Kidney (tissue), 14 donors: ENCODE data around the gene CHCHD1. TPM values are rescaled to one million over a fixed set of nuclear protein-coding genes. Genes with fewer than 3 reads are reported as not detected.
"Not testable (repeated sequence)": the region's sequence is repeated elsewhere in the genome, so short reads cannot be mapped to it uniquely, and the experiment has no call there.

Source experiments
- DNase-seq, 5 donors: peaks; one replicate each; pipeline ENCODE4 v3.0.0-alpha.2; 2013 to 2020
- FAIRE-seq: peaks from 2 replicates; lab custom pipeline; 2012; peaks lifted over from hg19 to GRCh38; lab: Jason Lieb, UNC
- H3K27ac ChIP-seq, 2 donors: one replicate each; pipeline ENCODE4 v1.7.0; 2013; ENCODE audit warnings: low read depth in 2 of 2, low read length in 2 of 2, inconsistent platforms in 1 of 2
- H3K27me3 ChIP-seq: one replicate; pipeline ENCODE4 v1.7.1; 2013; ENCODE audit warnings: low read length, inconsistent platforms; ENCODE audit not compliant: control insufficient read depth, insufficient read depth
- H3K36me3 ChIP-seq, 3 donors: one replicate each; pipeline versions ENCODE4 v1.7.0 to v1.7.1; 2013; ENCODE audit warnings: low read length in 3 of 3, control low read depth in 1 of 3, inconsistent platforms in 1 of 3; ENCODE audit not compliant: insufficient read depth in 3 of 3, control insufficient read depth in 2 of 3
- H3K4me1 ChIP-seq, 3 donors: one replicate each; pipeline versions ENCODE4 v1.7.0 to v1.7.1; 2013; ENCODE audit warnings: low read length in 3 of 3, inconsistent platforms in 1 of 3, low read depth in 1 of 3; ENCODE audit not compliant: control insufficient read depth in 2 of 3, insufficient read depth in 2 of 3
- H3K4me3 ChIP-seq, 3 donors: one replicate each; pipeline versions ENCODE4 v1.7.0 to v1.8.1; 2013; ENCODE audit warnings: low read length in 3 of 3, control low read depth in 1 of 3, inconsistent platforms in 1 of 3
- H3K9ac ChIP-seq, 3 donors: one replicate each; pipeline versions ENCODE4 v1.7.0 to v1.7.1; 2013; ENCODE audit warnings: low read length in 3 of 3, control low read depth in 1 of 3, inconsistent platforms in 1 of 3
- H3K9me3 ChIP-seq, 3 donors: one replicate each; pipeline versions ENCODE4 v1.7.0 to v1.7.1; 2013; ENCODE audit warnings: low read length in 3 of 3, control low read depth in 1 of 3, inconsistent platforms in 1 of 3; ENCODE audit not compliant: control insufficient read depth in 2 of 3, insufficient read depth in 1 of 3
- CTCF ChIP-seq: IDR thresholded peaks from 3 replicates; pipeline ENCODE4 v1.5.1; 2012; ENCODE audit warnings: mild to moderate bottlenecking, moderate library complexity, borderline replicate concordance; ENCODE audit not compliant: insufficient read depth; ENCODE audit errors: extremely low read depth
- intact Hi-C: fragments of 100-400 bp; cut with DNase I; formaldehyde crosslinking; loops from one replicate; pipeline ENCODE4 v1.11.1; 2022
- polyA plus RNA-seq: library from polyadenylated mRNA; stranded (reverse); fragments of 350-450 nt; fragmentation: Illumina TruSeq; extraction: RNeasy Lipid Tissue Mini Kit (QIAGEN cat#74804); gene quantifications from one replicate; pipeline ENCODE4 v1.2.3, GENCODE V29; 2014; ENCODE audit warnings: low read depth, low replicate concordance; ENCODE audit not compliant: insufficient read depth
- total RNA-seq: library from RNA; stranded (reverse); fragmentation: NEBNext Ultra II Directional; extraction: Animal tissue kit (Norgen Biotek cat#: 25700); gene quantifications from one replicate; pipeline ENCODE4 v1.2.1, GENCODE V29; 2021
- donor health status: control.
- donor health status: control.
- donor health status: control.
- donor health status: control.
- donor health status: control.
- donor health status: DM: yes; HTN: yes; CAD: no.
- donor health status: Normal renal cell carcinoma (clear cell type).

The CHCHD1 gene
- total and polyA plus RNA-seq, 2 donors from 2014 or later, result 23.4 to 105 TPM

GRCh38 chr10:73785721-73786511, 4.1 kb downstream of the CHCHD1 start:
- DNase-seq, result peak; percentile 54 to 83 (median 62)
- peak overlapping the region; percentile 90 to 93 for H3K27ac ChIP-seq
- TF ChIP-seq CTCF, result no peak
- intact Hi-C loops, result no loop called here
- H3K4me1 ChIP-seq, result peaks cover 0 to 19% (median 6%) of the 10 kb centered on the region in 3 donors
- no peaks in the 10 kb centered on the region for H3K27me3 ChIP-seq
- H3K4me3 ChIP-seq, result peak overlapping the region; percentile 74 to 91 (median 80)
- FAIRE-seq, result no peak
- peaks cover 0 to 18% (median 17%) of the 10 kb centered on the region in 3 donors for H3K36me3 ChIP-seq
- H3K9me3 ChIP-seq, result no peaks in the 10 kb centered on the region
- peak overlapping the region; percentile 66 to 91 (median 88) for H3K9ac ChIP-seq

GRCh38 chr10:73786512-73786885, 4.7 kb downstream of the CHCHD1 start:
- Histone ChIP-seq H3K27me3 (no peaks in the 10 kb centered on the region), H3K36me3 (peaks cover 3 to 24% (median 22%) of the 10 kb centered on the region in 3 donors), H3K9ac (peak overlapping the region; percentile 66 to 91 (median 88)), H3K9me3 (no peaks in the 10 kb centered on the region), H3K27ac (peak overlapping the region in 1 of 2 donors; percentile 93), H3K4me3 (peak overlapping the region; percentile 62 to 80 (median 74)), H3K4me1 (peaks cover 0 to 15% (median 4%) of the 10 kb centered on the region in 3 donors)
- DNase-seq, result no peak
- TF ChIP-seq CTCF, result no peak
- intact Hi-C loops, result no loop called here
- FAIRE-seq, result no peak

- H3K27me3 ChIP-seq, FAIRE-seq, H3K9ac ChIP-seq, H3K9me3 ChIP-seq, H3K27ac ChIP-seq, intact Hi-C loops: not testable (repeated sequence)
- H3K4me1 ChIP-seq, result peaks cover 0 to 15% (median 5%) of the 10 kb centered on the region in 3 donors
- H3K4me3 ChIP-seq, result peak overlapping the region in 1 of 3 donors; percentile 80
- peaks cover 4 to 31% (median 27%) of the 10 kb centered on the region in 3 donors for H3K36me3 ChIP-seq
- DNase-seq, result peak in 1 of 5 donors; percentile 49
These were observed 5.4 kb downstream of the CHCHD1 start for GRCh38 chr10:73787031-73787800.
